HG03469 (cell line): ENCODE data around the gene RGP1.

Experiments
- ATAC-seq: cut with Tn5 transposase; IDR thresholded peaks from one replicate; pipeline ENCODE4 v1.9.1; 2021; ENCODE audit warnings: mild to moderate bottlenecking, moderate library complexity, moderate number of reproducible peaks; ENCODE audit not compliant: unreplicated experiment

The RGP1 gene

GRCh38 chr9:35798658-35799374 lies 49.7 kb downstream of the RGP1 start:
- ATAC-seq, result peak; percentile 59

DNA sequence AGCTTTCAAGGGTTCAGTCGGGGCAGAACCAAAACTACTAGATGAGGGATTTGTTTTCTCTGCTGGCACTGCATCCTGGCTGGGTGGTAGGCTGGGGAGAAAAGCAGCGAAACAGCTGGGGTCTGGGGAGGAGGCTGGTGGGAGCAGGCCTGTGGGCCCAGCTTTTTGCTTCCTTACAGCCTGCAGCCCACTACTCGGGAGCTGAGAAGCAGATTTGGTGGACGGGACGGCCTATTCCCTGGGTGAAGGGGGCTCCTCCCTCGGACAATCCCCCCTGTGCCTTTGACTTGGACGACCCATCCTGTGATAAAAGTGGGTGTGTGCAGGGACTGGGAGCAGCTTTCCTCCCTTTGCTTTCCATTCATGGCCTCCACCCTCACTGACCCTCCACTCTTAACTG lies 51.4 kb downstream of the RGP1 start:
- ATAC-seq, result no peak

- no peak for ATAC-seq
These were observed 52.4 kb downstream of the RGP1 start for GRCh38 chr9:35801328-35802128.

GRCh38 chr9:35806101-35806500 lies 57.0 kb downstream of the RGP1 start:
- ATAC-seq, result no peak
